K562 (cell line): ENCODE results near the gene NMT2. TPM values are rescaled to one million over a fixed set of nuclear protein-coding genes. Genes with fewer than 3 reads are reported as not detected.

Experiments used
- ATAC-seq: fragments of 200-7000 bp; cut with Tn5 transposase; 3 replicates; pipeline ENCODE4 v1.9.1; 2020; ENCODE audit warnings: moderate library complexity
- BruUV-seq: library from RNA; stranded (reverse); fragments of 400-500 nt; replicated peaks from 2 replicates; lab custom pipeline; 2021; lab: Mats Ljungman, UMichigan
- CTCF ChIA-PET: fragments of 300-600 bp; formaldehyde crosslinking; extraction: SDS; loops from one replicate; lab custom pipeline; 2021; ENCODE audit warnings: low intra/inter-chr PET ratio; lab: Yijun Ruan, JAX
- POLR2A ChIA-PET: fragments of 300-600, 350-650 bp; sonication (Branson Sonifier 250); formaldehyde crosslinking; extraction: SDS; loops from one replicate; lab custom pipeline; 2021; ENCODE audit warnings: antibody characterized with exemption, inconsistent platforms; lab: Yijun Ruan, JAX
- DNase-seq, 4 experiments: peaks; one replicate each; pipeline versions ENCODE4 v3.0.0 to v3.0.0-alpha.2; 2011 to 2018; ENCODE audit warnings: low spot score in 3 of 4, mixed read lengths in 3 of 4; ENCODE audit errors: extremely low read depth in 1 of 4
- FAIRE-seq: peaks from 2 replicates; lab custom pipeline; 2011; peaks lifted over from hg19 to GRCh38; lab: Jason Lieb, UNC
- H2AFZ ChIP-seq: 2 replicates; pipeline ENCODE4 v1.6.0; 2011; ENCODE audit warnings: low read depth, low read length, control low read depth, inconsistent platforms
- H3K27ac ChIP-seq: fragments of 200-600 bp; 3 replicates; pipeline ENCODE4 v1.8.0; 2011; ENCODE audit warnings: low read depth, mild to moderate bottlenecking, control low read depth, inconsistent platforms, low read length, moderate library complexity, mixed read lengths; ENCODE audit errors: extremely low read depth
- H3K27me3 ChIP-seq, 2 experiments: fragments of 300-600 bp in 1 of 2; 2 replicates in 1 of 2; 3 replicates in 1 of 2; pipeline versions ENCODE4 v1.6.0 to v1.8.0; 2011; ENCODE audit warnings: inconsistent platforms in 2 of 2, low read length in 2 of 2, mild to moderate bottlenecking in 1 of 2, mixed read lengths in 1 of 2, moderate library complexity in 1 of 2; ENCODE audit not compliant: control insufficient read depth in 2 of 2, insufficient read depth in 2 of 2
- H3K36me3 ChIP-seq: fragments of 300-600 bp; 3 replicates; pipeline ENCODE4 v1.8.0; 2011; ENCODE audit warnings: mild to moderate bottlenecking, low read length, inconsistent platforms; ENCODE audit not compliant: control insufficient read depth, insufficient read depth
- H3K4me1 ChIP-seq, 2 experiments: fragments of 200-600 bp in 1 of 2; replicated peaks in 1 of 2; 2 replicates in 1 of 2; 3 replicates in 1 of 2; pipeline versions ENCODE4 v1.5.1 to v1.8.0; 2011; ENCODE audit warnings: inconsistent platforms in 2 of 2, low read length in 2 of 2, mild to moderate bottlenecking in 1 of 2, mixed read lengths in 1 of 2, moderate library complexity in 1 of 2; ENCODE audit not compliant: control insufficient read depth in 2 of 2, insufficient read depth in 2 of 2
- H3K4me2 ChIP-seq: 2 replicates; pipeline ENCODE4 v1.6.1; 2011; ENCODE audit warnings: low read length, control low read depth, inconsistent platforms, mixed read lengths; ENCODE audit not compliant: insufficient read depth
- H3K4me3 ChIP-seq: fragments of 200-600 bp; sonication (generic), shearing (Covaris generic); 2 replicates; pipeline ENCODE4 v1.5.1; 2016; ENCODE audit warnings: control low read depth, inconsistent platforms
- H3K79me2 ChIP-seq: fragments of 200-600 bp; 3 replicates; pipeline ENCODE4 v1.8.0; 2011; ENCODE audit warnings: low read length, inconsistent platforms; ENCODE audit not compliant: control insufficient read depth, insufficient read depth
- H3K9ac ChIP-seq, 2 experiments: 2 replicates each; pipeline versions ENCODE4 v1.6.0 to v1.6.1; 2011; ENCODE audit warnings: low read depth in 2 of 2, low read length in 2 of 2, control low read depth in 1 of 2, inconsistent platforms in 1 of 2, mild to moderate bottlenecking in 1 of 2, mixed read lengths in 1 of 2; ENCODE audit not compliant: insufficient read depth in 1 of 2
- H3K9me1 ChIP-seq: one replicate; pipeline ENCODE4 v1.6.0; 2011; ENCODE audit warnings: inconsistent platforms, mild to moderate bottlenecking, low read length, moderate library complexity; ENCODE audit not compliant: control insufficient read depth, insufficient read depth
- H3K9me3 ChIP-seq: replicated peaks from 2 replicates; pipeline ENCODE4 v1.5.1; 2011; ENCODE audit warnings: low read depth, low read length, inconsistent platforms; ENCODE audit not compliant: control insufficient read depth, insufficient read depth
- H4K20me1 ChIP-seq: replicated peaks from 2 replicates; pipeline ENCODE4 v1.6.1; 2011; ENCODE audit warnings: low read length, inconsistent platforms, mixed read lengths; ENCODE audit not compliant: control insufficient read depth, insufficient read depth
- BMI1 ChIP-seq: fragments of 150-350 bp; IDR thresholded peaks from 2 replicates; pipeline ENCODE4 v1.6.1; 2014; ENCODE audit warnings: low read length
- CBX5 ChIP-seq: IDR thresholded peaks from 2 replicates; pipeline ENCODE4 v1.6.1; 2014; ENCODE audit warnings: low read depth, borderline replicate concordance
- CTBP1 ChIP-seq: fragments of 450-650 bp; IDR thresholded peaks from 2 replicates; pipeline ENCODE4 v1.6.1; 2016; ENCODE audit warnings: borderline replicate concordance
- FUS ChIP-seq: fragments of 200-400 bp; formaldehyde crosslinking; optimal IDR thresholded peaks from 2 replicates; pipeline ENCODE3; 2017; ENCODE audit warnings: low read depth, low read length
- IRF1 ChIP-seq: sonication (generic); formaldehyde crosslinking; IDR thresholded peaks from 2 replicates; pipeline ENCODE4 v1.8.0; 2022; ENCODE audit warnings: missing genetic modification reagents, mild to moderate bottlenecking, borderline replicate concordance
- MED1 ChIP-seq: sonication (generic); formaldehyde crosslinking; IDR thresholded peaks from 2 replicates; pipeline ENCODE4 v1.8.1; 2023; ENCODE audit warnings: missing genetic modification reagents, borderline replicate concordance
- MNT ChIP-seq, 2 experiments: fragments of 450-650 bp; conservative IDR thresholded peaks; 2 replicates each; pipeline ENCODE4 v1.6.1; 2017; ENCODE audit warnings: mild to moderate bottlenecking in 2 of 2, moderate library complexity in 2 of 2
- NKRF ChIP-seq: fragments of 450-650 bp; IDR thresholded peaks from 2 replicates; pipeline ENCODE4 v1.6.1; 2016; ENCODE audit warnings: borderline replicate concordance
- POLR3A ChIP-seq: IDR thresholded peaks from 2 replicates; pipeline ENCODE4 v1.6.1; 2011; ENCODE audit warnings: borderline replicate concordance, mild to moderate bottlenecking, moderate library complexity; ENCODE audit not compliant: insufficient read length, insufficient read depth; ENCODE audit errors: extremely low read depth
- SMC3 ChIP-seq: conservative IDR thresholded peaks from 2 replicates; pipeline ENCODE4 v1.6.1; 2011; ENCODE audit warnings: low read depth, low read length, improper control_type of control experiment; ENCODE audit not compliant: insufficient read depth
- SNAPC5 ChIP-seq: fragments of 250-450 bp; sonication (Bioruptor Pico); IDR thresholded peaks from 2 replicates; pipeline ENCODE4 v1.8.0; 2021; ENCODE audit warnings: moderate library complexity, mild to moderate bottlenecking, inconsistent platforms
- SREBF1 ChIP-seq: fragments of 150-350 bp; IDR thresholded peaks from 2 replicates; pipeline ENCODE4 v1.6.1; 2014; ENCODE audit warnings: antibody characterized with exemption, low read depth, low read length, borderline replicate concordance
- TBP ChIP-seq: optimal IDR thresholded peaks from 2 replicates; pipeline ENCODE3; 2011; ENCODE audit warnings: low read depth, low read length, improper control_type of control experiment
- THRB ChIP-seq: fragments of 450-650 bp; formaldehyde crosslinking; conservative IDR thresholded peaks from 2 replicates; pipeline ENCODE4 v1.4.0; 2022; ENCODE audit warnings: mild to moderate bottlenecking, missing genetic modification characterization
- YBX1 ChIP-seq: fragments of 450-650 bp; IDR thresholded peaks from 2 replicates; pipeline ENCODE4 v1.7.1; 2016; ENCODE audit warnings: mild to moderate bottlenecking
- ZNF253 ChIP-seq: fragments of 250-450 bp; sonication (Bioruptor Pico); conservative IDR thresholded peaks from 2 replicates; pipeline ENCODE4 v1.6.1; 2021; ENCODE audit warnings: mild to moderate bottlenecking
- ZNF311 ChIP-seq: fragments of 250-450 bp; sonication (Bioruptor Pico); IDR thresholded peaks from 2 replicates; pipeline ENCODE4 v1.4.0; 2020; ENCODE audit warnings: mild to moderate bottlenecking, moderate library complexity
- ZNF354B ChIP-seq: fragments of 250-450 bp; sonication (Bioruptor Pico); IDR thresholded peaks from 2 replicates; pipeline ENCODE4 v1.4.0; 2020
- ZNF57 ChIP-seq: fragments of 450-650 bp; formaldehyde crosslinking; IDR thresholded peaks from 2 replicates; pipeline ENCODE4 v1.4.0; 2020; ENCODE audit warnings: mild to moderate bottlenecking, moderate library complexity
- WGBS: fragments of 100-300 bp; shearing (Covaris generic); methylation state at CpG from one replicate; pipeline ENCODE4 v1.1.6; 2016; ENCODE audit warnings: low coverage, mixed read lengths; ENCODE audit not compliant: insufficient coverage; ENCODE audit errors: missing lambda C conversion rate; 5-methylcytosine and 5-hydroxymethylcytosine counted together
- in situ Hi-C: fragments of 300-500 bp; cut with MboI; formaldehyde crosslinking; loops from 4 replicates; pipeline ENCODE4 v1.15.0; 2018; ENCODE audit warnings: inconsistent platforms, mixed read lengths
- intact Hi-C: fragments of 100-400 bp; cut with micrococcal nuclease; formaldehyde crosslinking; loops from 2 replicates; pipeline ENCODE4 v1.14.2; 2022
- polyA plus RNA-seq, 8 experiments: library from polyadenylated mRNA; depleted of rRNA in 4 of 8; stranded (reverse) in 5 of 8; unstranded in 3 of 8; fragments of >200 nt; fragmentation: Nextera tagmentation in 2 of 8; fragmentation: Illumina TruSeq in 1 of 8; extraction: Ambion mirVana in 2 of 8; extraction: Trizol in 1 of 8; gene quantifications; 2 replicates each; pipeline versions ENCODE4 v1.2.1 to v1.2.3, GENCODE V29; 2011 to 2014; ENCODE audit warnings: inconsistent platforms in 1 of 8, missing spikeins in 1 of 8
- total RNA-seq, 7 experiments: library from RNA; depleted of rRNA in 6 of 7; stranded (reverse); fragments of >200 nt in 6 of 7; fragmentation: Illumina TruSeq in 2 of 7; extraction: Trizol in 2 of 7; gene quantifications; 2 replicates each; pipeline versions ENCODE4 v1.2.1 to v1.2.3, GENCODE V29; 2011 to 2021; ENCODE audit warnings: low replicate concordance in 1 of 7

Gene NMT2
- total and polyA plus RNA-seq, 9 of the 15 experiments (the other 6 are each of a cell fraction or from before 2014, with no cell fraction given) = 5.2 to 15.9 (median 10.8) TPM

GRCh38 chr10:15180736-15181135, 12.2 kb upstream of the NMT2 start:
- DNase-seq = no peak
- H3K4me3 ChIP-seq = no peak overlapping the region
- no peak for ATAC-seq
- H3K27ac ChIP-seq = no peak overlapping the region
- H3K4me1 ChIP-seq = no peaks in the 10 kb centered on the region; a peak in 2 of 5 replicates
- 7% methylated on average over 5 of the region's 5 CpGs for WGBS
- H3K4me2 ChIP-seq = no peak overlapping the region
- no peak overlapping the region for H3K9ac ChIP-seq
- intact Hi-C loops = no loop called here
- H4K20me1 ChIP-seq = no peaks in the 10 kb centered on the region
- POLR2A ChIA-PET = interaction anchor here (1.4 kb wide), 1 partner anchor 9 kb away, joined by 5 read pairs; no protein-coding TSS in a partner anchor
- H3K36me3 ChIP-seq = no peaks in the 10 kb centered on the region
- peaks cover 0 to 8% of the 10 kb centered on the region in 2 experiments; a peak in 1 of 5 replicates for H3K27me3 ChIP-seq
- no peaks in the 10 kb centered on the region for H3K9me3 ChIP-seq
- in situ Hi-C loops = no loop called here
- no peak for FAIRE-seq
- H2AFZ ChIP-seq = no peak overlapping the region
- H3K79me2 ChIP-seq = no peaks in the 10 kb centered on the region
- CTCF ChIA-PET = no interaction called here
- no peaks in the 10 kb centered on the region for H3K9me1 ChIP-seq
- BruUV-seq = no TSS peak
- TF ChIP-seq ZNF311 = no peak
- TF ChIP-seq MNT (conservative IDR thresholded peaks at IDR 0.05) = no peak
- TF ChIP-seq THRB (CRISPR knock-in tag) = no peak
- no peak for TF ChIP-seq SREBF1
- no peak for TF ChIP-seq ZNF354B (CRISPR knock-in tag)
- no peak for TF ChIP-seq NKRF
- TF ChIP-seq TBP = no peak
- no peak for TF ChIP-seq IRF1 (CRISPR knock-in tag)
- no peak for TF ChIP-seq FUS
- TF ChIP-seq SMC3 = no peak
- TF ChIP-seq YBX1 = no peak
- TF ChIP-seq ZNF253 (CRISPR knock-in tag) = no peak
- TF ChIP-seq CTBP1 = no peak
- no peak for TF ChIP-seq BMI1
- no peak for TF ChIP-seq POLR3A
- TF ChIP-seq SNAPC5 = no peak
- TF ChIP-seq ZNF57 (CRISPR knock-in tag) = no peak
- no peak for TF ChIP-seq CBX5
- no peak for TF ChIP-seq MED1
